H1 (cell line): ENCODE results near the gene STIM1. TPM values are rescaled to one million over a fixed set of nuclear protein-coding genes. Genes with fewer than 3 reads are reported as not detected.

ENCODE experiments used
- RFX5 ChIP-seq: IDR thresholded peaks from 2 replicates; pipeline ENCODE4 v1.6.1; 2011; ENCODE audit warnings: low read depth, low read length, improper control_type of control experiment, borderline replicate concordance
- SIN3A ChIP-seq, 2 experiments: IDR thresholded peaks in 1 of 2; conservative IDR thresholded peaks in 1 of 2; 2 replicates each; pipeline ENCODE4 v1.6.1; 2011 to 2012; ENCODE audit warnings: low read length in 2 of 2, improper control_type of control experiment in 1 of 2, low read depth in 1 of 2, mild to moderate bottlenecking in 1 of 2
- polyA plus RNA-seq, 7 experiments: library from polyadenylated mRNA; depleted of rRNA in 3 of 7; stranded (reverse) in 5 of 7; unstranded in 2 of 7; fragments of >200 nt in 5 of 7; fragments of 200-250 nt in 2 of 7; gene quantifications; 1 replicate in 5 of 7; 2 replicates in 1 of 7; 4 replicates in 1 of 7; pipeline versions ENCODE4 v1.2.1 to v1.2.3, GENCODE V29; 2011 to 2013; ENCODE audit warnings: missing spikeins in 2 of 7, mixed read lengths in 2 of 7
- total RNA-seq: library from RNA; stranded (reverse); fragmentation: NEBNext Ultra II Directional; extraction: Animal tissue kit (Norgen Biotek cat#: 25700); gene quantifications from 2 replicates; pipeline ENCODE4 v1.2.1, GENCODE V29; 2021

Gene STIM1
- total and polyA plus RNA-seq, 2 of the 8 experiments (the other 6 are each of a cell fraction or from before 2014, with no cell fraction given), result 11.1 to 12.2 TPM

- TF ChIP-seq SIN3A (conservative IDR thresholded peaks at IDR 0.05 in 1 of 2, IDR thresholded peaks at IDR 0.05 in 1 of 2; ENCODE audit: low read depth in 1 of 2, low read length in 2 of 2) (no peak), RFX5 (no peak)
Observed at GRCh38 chr11:3936517-3936916, 81.1 kb downstream of the STIM1 start (continued).
